Measurements from ENCODE around the gene ANTXR2.

The ANTXR2 gene

DNA sequence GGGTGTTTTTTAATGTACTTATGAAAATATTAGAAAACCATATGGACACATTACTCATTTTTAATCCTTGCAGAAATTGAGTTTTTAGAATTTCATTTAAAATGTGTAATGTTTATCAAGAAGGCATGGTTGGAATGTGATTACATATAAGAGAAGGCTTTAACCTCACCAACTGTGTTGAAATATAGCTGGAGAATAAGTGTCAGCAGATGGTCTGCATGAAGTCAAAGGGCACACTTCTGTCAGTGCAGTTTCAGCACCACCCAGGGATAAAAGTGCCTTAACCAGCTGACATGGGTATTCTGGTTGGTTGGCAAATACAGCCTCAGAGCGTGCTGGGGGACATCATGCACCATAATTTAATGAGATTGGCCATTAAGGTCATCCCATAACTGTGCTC, 21.2 kb upstream of the ANTXR2 start:
- Histone ChIP-seq H3K9me3 (no peaks in the 10 kb centered on the region), H3K4me3 (ENCODE audit: low read depth, low read length) (no peak overlapping the region), H3K36me3 (no peaks in the 10 kb centered on the region), H3K4me1 (peaks cover 18% of the 10 kb centered on the region), H3K27me3 (no peaks in the 10 kb centered on the region)
- no peak for TF ChIP-seq CTCF (IDR thresholded peaks at IDR 0.05; ENCODE audit: low read depth, low read length)
- DNase-seq = no peak

DNA sequence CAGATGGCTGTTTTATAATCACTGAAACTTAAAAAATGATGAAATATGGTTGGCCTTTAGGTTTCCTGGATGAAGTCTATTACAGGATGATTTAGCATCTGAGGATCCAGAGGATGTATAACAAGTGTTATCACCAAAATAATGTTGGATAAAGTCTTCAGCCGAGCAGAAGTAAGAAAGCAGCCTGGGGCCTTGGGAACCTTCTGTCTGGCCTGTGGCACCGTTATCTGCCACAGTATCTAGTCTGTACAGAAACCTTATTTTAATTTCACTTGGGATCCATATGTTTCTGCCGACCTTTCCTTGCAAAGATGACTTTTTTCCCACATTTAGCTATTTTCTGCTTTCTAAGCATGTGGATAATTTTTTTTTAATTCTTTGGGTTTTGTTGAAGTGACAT, 20.5 kb upstream of the ANTXR2 start:
- Histone ChIP-seq H3K9me3 (no peaks in the 10 kb centered on the region), H3K4me1 (peaks cover 18% of the 10 kb centered on the region), H3K4me3 (ENCODE audit: low read depth, low read length) (no peak overlapping the region), H3K27me3 (no peaks in the 10 kb centered on the region), H3K36me3 (no peaks in the 10 kb centered on the region)
- DNase-seq = no peak
- TF ChIP-seq CTCF (IDR thresholded peaks at IDR 0.05; ENCODE audit: low read depth, low read length) = no peak

- Histone ChIP-seq H3K4me1 (peaks cover 18% of the 10 kb centered on the region), H3K4me3 (ENCODE audit: low read depth, low read length) (no peak overlapping the region)
Observed at GRCh38 chr4:80092847-80093246, 19.8 kb upstream of the ANTXR2 start.

DNA sequence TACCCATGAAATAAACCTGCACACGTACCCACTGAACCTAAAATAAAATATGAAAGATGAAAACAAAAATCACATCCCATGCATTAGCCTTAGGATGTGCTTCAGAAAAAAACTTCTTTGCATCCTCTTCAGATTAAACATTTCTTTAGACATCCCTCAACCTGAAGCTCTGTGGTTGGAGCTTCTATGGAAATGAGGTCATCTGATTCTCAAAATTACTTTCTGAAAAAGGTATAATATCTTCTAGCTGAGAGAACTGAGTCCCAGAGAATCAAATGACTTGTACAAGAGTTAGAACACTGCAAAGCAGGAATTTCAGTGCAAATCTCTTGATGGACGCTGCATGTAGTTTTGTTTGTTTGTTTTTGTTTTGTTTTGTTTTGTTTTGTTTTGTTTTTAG, 19.1 kb upstream of the ANTXR2 start:
- H3K9me3 ChIP-seq = no peaks in the 10 kb centered on the region
- no peak overlapping the region for H3K4me3 ChIP-seq (ENCODE audit: low read depth, low read length)
- H3K27me3 ChIP-seq = no peaks in the 10 kb centered on the region
- H3K36me3 ChIP-seq = no peaks in the 10 kb centered on the region
- no peak for TF ChIP-seq CTCF (IDR thresholded peaks at IDR 0.05; ENCODE audit: low read depth, low read length)
- H3K4me1 ChIP-seq = peaks cover 18% of the 10 kb centered on the region
- no peak for DNase-seq

More at GRCh38 chr4:80092847-80093246, 19.8 kb upstream of the ANTXR2 start:
- no peak for DNase-seq
- Histone ChIP-seq H3K9me3 (no peaks in the 10 kb centered on the region), H3K27me3 (no peaks in the 10 kb centered on the region), H3K36me3 (no peaks in the 10 kb centered on the region)
- TF ChIP-seq CTCF (IDR thresholded peaks at IDR 0.05; ENCODE audit: low read depth, low read length) = no peak

- H3K27me3 ChIP-seq = no peaks in the 10 kb centered on the region
- no peak for DNase-seq
Observed at GRCh38 chr4:80091688-80092087, 18.7 kb upstream of the ANTXR2 start.

GRCh38 chr4:80091184-80091583, 18.2 kb upstream of the ANTXR2 start:
- Histone ChIP-seq H3K36me3 (no peaks in the 10 kb centered on the region), H3K9me3 (no peaks in the 10 kb centered on the region), H3K4me1 (peaks cover 11% of the 10 kb centered on the region), H3K4me3 (ENCODE audit: low read depth, low read length) (no peak overlapping the region), H3K27me3 (no peaks in the 10 kb centered on the region)
- TF ChIP-seq CTCF (IDR thresholded peaks at IDR 0.05; ENCODE audit: low read depth, low read length) = no peak
- no peak for DNase-seq

More at GRCh38 chr4:80091688-80092087, 18.7 kb upstream of the ANTXR2 start:
- Histone ChIP-seq H3K9me3 (no peaks in the 10 kb centered on the region), H3K4me3 (ENCODE audit: low read depth, low read length) (no peak overlapping the region), H3K4me1 (peaks cover 14% of the 10 kb centered on the region), H3K36me3 (no peaks in the 10 kb centered on the region)
- TF ChIP-seq CTCF (IDR thresholded peaks at IDR 0.05; ENCODE audit: low read depth, low read length) = no peak

Measured in BE2C (cell line).